Stomach (tissue), 9 donors: ENCODE data around the gene SPON2. TPM values are rescaled to one million over a fixed set of nuclear protein-coding genes. Genes with fewer than 3 reads are reported as not detected.
"Not testable (repeated sequence)": the region's sequence is repeated elsewhere in the genome, so short reads cannot be mapped to it uniquely, and the experiment has no call there.

ENCODE experiments used
- DNase-seq, 2 donors: peaks; one replicate each; pipeline versions ENCODE4 v3.0.0 to v3.0.0-alpha.2; 2013 to 2019
- H3K27ac ChIP-seq, 5 donors: fragments of 200-600 bp in 4 of 5; sonication (generic) in 4 of 5; one replicate each; pipeline ENCODE4 v1.5.1; 2013 to 2019; ENCODE audit warnings: mild to moderate bottlenecking in 1 of 5, moderate library complexity in 1 of 5
- H3K27me3 ChIP-seq, 3 donors: fragments of 200-600 bp; sonication (generic); one replicate each; pipeline ENCODE4 v1.5.1; 2017 to 2019; ENCODE audit warnings: mixed run types in 1 of 3
- H3K36me3 ChIP-seq, 4 donors: fragments of 200-600 bp; sonication (generic); 1 replicate in 3 of 4; 2 replicates in 1 of 4; pipeline ENCODE4 v1.5.1; 2016 to 2019
- H3K4me1 ChIP-seq, 4 donors: fragments of 200-600 bp; sonication (generic); one replicate each; pipeline ENCODE4 v1.5.1; 2016 to 2019
- H3K4me3 ChIP-seq, 4 donors: fragments of 200-600 bp; sonication (generic) in 3 of 4; one replicate each; pipeline ENCODE4 v1.5.1; 2016 to 2019; ENCODE audit warnings: mild to moderate bottlenecking in 1 of 4
- H3K9me3 ChIP-seq, 4 donors: fragments of 200-600 bp; sonication (generic); one replicate each; pipeline ENCODE4 v1.5.1; 2016 to 2019
- EP300 ChIP-seq: sonication (generic); formaldehyde crosslinking; IDR thresholded peaks from one replicate; pipeline ENCODE4 v1.6.1; 2017; ENCODE audit warnings: antibody characterized with exemption
- POLR2A ChIP-seq, 4 donors: fragments of 450-650 bp; IDR thresholded peaks; one replicate each; pipeline ENCODE4 v1.6.1; 2016; ENCODE audit warnings: antibody characterized with exemption in 4 of 4, control low read depth in 2 of 4, mild to moderate bottlenecking in 1 of 4, moderate library complexity in 1 of 4
- POLR2AphosphoS5 ChIP-seq, 3 donors: sonication (generic); formaldehyde crosslinking; IDR thresholded peaks; one replicate each; pipeline ENCODE4 v1.6.1; 2016; ENCODE audit warnings: antibody characterized with exemption in 3 of 3
- WGBS, 5 donors: extraction: QIAGEN DNeasy Blood & Tissue Kit in 3 of 5; methylation state at CpG; one replicate each; pipeline versions ENCODE4 v1.1.5 to v1.1.7; 2013 to 2018; 5-methylcytosine and 5-hydroxymethylcytosine counted together
- intact Hi-C: fragments of 100-400 bp; cut with DNase I; formaldehyde crosslinking; loops from one replicate; pipeline ENCODE4 v1.15.1; 2023; ENCODE audit warnings: low total_unique reads
- polyA plus RNA-seq, 3 donors: library from polyadenylated mRNA; stranded (reverse); fragments of 200-250 nt; gene quantifications; one replicate each; pipeline ENCODE4 v1.2.3, GENCODE V29; 2013
- total RNA-seq, 5 donors: library from RNA; depleted of rRNA; stranded (reverse); fragments of >200 nt; gene quantifications; one replicate each; pipeline versions ENCODE4 v1.1.0 to v1.2.3, GENCODE V29; 2014 to 2016
- TF ChIP-seq, protein P1 (sequence below), 7 experiments: fragments of 450-650 bp in 4 of 7; fragments of 200-600 bp in 3 of 7; sonication (generic) in 3 of 7; IDR thresholded peaks; one replicate each; pipeline ENCODE4 v1.5.1; 2016 to 2019; ENCODE audit warnings: antibody characterized with exemption in 7 of 7, control low read depth in 2 of 7, mild to moderate bottlenecking in 1 of 7
- donor health status: healthy with polysubstance abuse.
- donor health status: Bipolar disorder and iron deficiency.
- donor health status: healthy.

Gene SPON2
- total and polyA plus RNA-seq, 8 donors = 12.8 to 224 (median 47.6) TPM

DNA sequence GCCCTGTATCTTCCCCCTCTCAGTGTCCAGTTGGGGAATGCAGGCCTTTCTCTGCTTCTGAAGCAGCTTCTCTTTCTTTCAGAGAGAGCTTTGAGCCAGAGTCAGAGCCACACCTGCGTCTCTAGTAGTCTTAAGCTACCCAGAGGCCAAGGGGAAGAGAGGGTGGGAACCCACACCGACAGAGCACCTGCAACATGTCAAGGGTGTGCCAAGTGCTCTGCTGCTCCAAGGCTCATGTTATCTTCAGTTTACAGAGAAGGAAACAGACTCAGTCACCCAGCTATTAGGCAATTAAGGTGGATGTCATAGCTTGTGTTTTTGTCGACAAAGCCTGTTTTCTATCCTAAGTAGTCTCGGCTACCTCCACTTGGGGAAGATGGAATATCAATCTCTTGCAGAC, 36.3 kb downstream of the SPON2 start:
- 35 to 47% (median 36%) methylated on average over 4 of the region's 4 CpGs for WGBS, 5 donors

GRCh38 chr4:1133033-1133432, 39.4 kb downstream of the SPON2 start:
- DNase-seq = no peak
- H3K27me3 ChIP-seq = no peaks in the 10 kb centered on the region
- no peaks in the 10 kb centered on the region for H3K9me3 ChIP-seq
- H3K36me3 ChIP-seq = no peaks in the 10 kb centered on the region
- TF ChIP-seq, protein P1, sequence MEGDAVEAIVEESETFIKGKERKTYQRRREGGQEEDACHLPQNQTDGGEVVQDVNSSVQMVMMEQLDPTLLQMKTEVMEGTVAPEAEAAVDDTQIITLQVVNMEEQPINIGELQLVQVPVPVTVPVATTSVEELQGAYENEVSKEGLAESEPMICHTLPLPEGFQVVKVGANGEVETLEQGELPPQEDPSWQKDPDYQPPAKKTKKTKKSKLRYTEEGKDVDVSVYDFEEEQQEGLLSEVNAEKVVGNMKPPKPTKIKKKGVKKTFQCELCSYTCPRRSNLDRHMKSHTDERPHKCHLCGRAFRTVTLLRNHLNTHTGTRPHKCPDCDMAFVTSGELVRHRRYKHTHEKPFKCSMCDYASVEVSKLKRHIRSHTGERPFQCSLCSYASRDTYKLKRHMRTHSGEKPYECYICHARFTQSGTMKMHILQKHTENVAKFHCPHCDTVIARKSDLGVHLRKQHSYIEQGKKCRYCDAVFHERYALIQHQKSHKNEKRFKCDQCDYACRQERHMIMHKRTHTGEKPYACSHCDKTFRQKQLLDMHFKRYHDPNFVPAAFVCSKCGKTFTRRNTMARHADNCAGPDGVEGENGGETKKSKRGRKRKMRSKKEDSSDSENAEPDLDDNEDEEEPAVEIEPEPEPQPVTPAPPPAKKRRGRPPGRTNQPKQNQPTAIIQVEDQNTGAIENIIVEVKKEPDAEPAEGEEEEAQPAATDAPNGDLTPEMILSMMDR (IDR thresholded peaks at IDR 0.05) = no peak
- TF ChIP-seq POLR2AphosphoS5 (IDR thresholded peaks at IDR 0.05) (no peak), POLR2A (IDR thresholded peaks at IDR 0.05) (no peak), EP300 (no peak)
- WGBS, 5 donors = 46 to 66% (median 61%) methylated on average over 8 of the region's 8 CpGs
- no peak overlapping the region for H3K4me3 ChIP-seq
- H3K27ac ChIP-seq = no peak overlapping the region
- intact Hi-C loops = loop anchor here (10.0 kb wide), 2 partner anchors 132 to 222 kb away; no protein-coding TSS in a partner anchor
- peaks cover 0 to 28% (median 2%) of the 10 kb centered on the region in 4 donors for H3K4me1 ChIP-seq

More for the DNA sequence above, 36.3 kb downstream of the SPON2 start:
- peak in 1 of 2 donors; percentile 58 for DNase-seq
- H3K27me3 ChIP-seq = peaks cover 0 to 10% (median 0%) of the 10 kb centered on the region in 3 donors
- H3K27ac ChIP-seq = no peak overlapping the region
- no peaks in the 10 kb centered on the region for H3K36me3 ChIP-seq
- intact Hi-C loops = loop anchor here (10.0 kb wide), 2 partner anchors 129 to 219 kb away; no protein-coding TSS in a partner anchor
- H3K4me3 ChIP-seq = no peak overlapping the region
- no peak for TF ChIP-seq POLR2A (IDR thresholded peaks at IDR 0.05)
- TF ChIP-seq EP300 = no peak
- TF ChIP-seq POLR2AphosphoS5 (IDR thresholded peaks at IDR 0.05) = no peak
- TF ChIP-seq, protein P1 (IDR thresholded peaks at IDR 0.05) = no peak
- H3K9me3 ChIP-seq = no peaks in the 10 kb centered on the region
- peaks cover 0 to 17% (median under 1%) of the 10 kb centered on the region in 4 donors for H3K4me1 ChIP-seq

DNA sequence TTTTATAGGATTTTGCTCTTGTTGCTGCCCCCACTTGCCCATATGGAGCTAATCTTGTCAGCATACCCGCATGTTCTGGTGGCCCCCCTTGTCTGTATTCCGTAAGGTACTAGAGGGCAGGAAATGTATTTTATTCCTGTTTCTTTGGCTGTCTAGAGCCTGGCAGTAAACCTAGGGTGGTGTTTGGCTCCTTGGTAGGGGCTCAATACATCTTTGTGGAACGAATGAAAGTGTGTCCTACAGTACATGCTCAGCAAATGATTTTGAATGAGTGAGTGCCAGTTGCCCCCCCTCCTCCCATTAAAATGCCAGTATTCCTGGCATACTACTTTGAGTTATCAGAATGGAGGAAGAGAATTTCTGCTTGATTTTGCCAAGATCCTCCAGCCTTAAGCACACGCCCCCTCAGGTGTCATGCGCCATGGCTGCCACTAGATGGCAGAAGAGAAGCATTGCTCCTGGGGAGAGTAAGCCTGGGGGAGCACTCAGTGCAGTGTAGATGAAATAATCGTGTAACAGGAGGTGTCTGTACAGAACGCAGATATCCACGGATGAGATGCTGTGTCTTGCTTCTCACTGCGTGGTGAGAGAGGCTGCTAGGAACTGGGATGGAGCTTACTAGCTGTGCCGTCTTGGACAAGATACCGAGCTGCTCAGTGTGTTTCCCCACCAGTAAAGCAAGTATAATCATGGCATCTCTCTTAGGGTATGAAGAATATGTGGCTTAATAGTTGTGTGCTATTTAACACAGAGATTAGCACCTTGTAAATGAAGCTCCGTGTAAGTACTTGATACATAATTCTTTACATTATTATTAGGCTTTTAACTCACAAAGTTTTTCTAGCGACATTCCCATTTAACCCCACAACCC, 41.8 kb downstream of the SPON2 start:
- intact Hi-C loops = loop anchor here (10.0 kb wide), 2 partner anchors 134 to 224 kb away; no protein-coding TSS in a partner anchor

GRCh38 chr4:1126506-1126905, 45.9 kb downstream of the SPON2 start:
- no peak overlapping the region for H3K27ac ChIP-seq
- peaks cover 0 to 11% (median 2%) of the 10 kb centered on the region in 4 donors for H3K4me1 ChIP-seq
- 55 to 88% (median 74%) methylated on average over 1 of the region's 1 CpG for WGBS, 5 donors
- TF ChIP-seq POLR2AphosphoS5 (IDR thresholded peaks at IDR 0.05) (no peak), POLR2A (IDR thresholded peaks at IDR 0.05) (no peak), EP300 (no peak)
- TF ChIP-seq, protein P1 (IDR thresholded peaks at IDR 0.05) = no peak
- peak in 1 of 2 donors; percentile 23 for DNase-seq
- no peaks in the 10 kb centered on the region for H3K36me3 ChIP-seq
- H3K4me3 ChIP-seq = no peak overlapping the region
- intact Hi-C loops = no loop called here
- peaks cover 0 to 10% (median 0%) of the 10 kb centered on the region in 3 donors for H3K27me3 ChIP-seq
- no peaks in the 10 kb centered on the region for H3K9me3 ChIP-seq

More for the DNA sequence above, 41.8 kb downstream of the SPON2 start:
- TF ChIP-seq POLR2A (IDR thresholded peaks at IDR 0.05) (no peak), POLR2AphosphoS5 (IDR thresholded peaks at IDR 0.05) (peak in 1 of 3 donors; percentile 63), EP300 (no peak)
- TF ChIP-seq, protein P1 (IDR thresholded peaks at IDR 0.05) = peak in 6 of 7 experiments; percentile 81 to 100 (median 98)
- no peaks in the 10 kb centered on the region for H3K9me3 ChIP-seq
- no peak overlapping the region for H3K27ac ChIP-seq
- H3K27me3 ChIP-seq = peaks cover 0 to 10% (median 0%) of the 10 kb centered on the region in 3 donors
- H3K36me3 ChIP-seq = no peaks in the 10 kb centered on the region
- peak; percentile 72 to 92 for DNase-seq
- H3K4me1 ChIP-seq = peaks cover 0 to 11% (median 2%) of the 10 kb centered on the region in 4 donors
- 19 to 27% (median 22%) methylated on average over 12 to 13 of the region's 13 CpGs for WGBS, 5 donors
- H3K4me3 ChIP-seq = no peak overlapping the region

- 92 to 100% (median 96%) methylated on average over 3 to 4 of the region's 4 CpGs for WGBS, 5 donors
- DNase-seq, H3K27me3 ChIP-seq, H3K36me3 ChIP-seq, H3K9me3 ChIP-seq, H3K27ac ChIP-seq, H3K4me1 ChIP-seq, H3K4me3 ChIP-seq, intact Hi-C loops: not testable (repeated sequence)
These were observed 46.9 kb downstream of the SPON2 start for GRCh38 chr4:1125466-1125865.
